A549 (cell line): ENCODE measurements around the gene SNRPN. TPM values are rescaled to one million over a fixed set of nuclear protein-coding genes. Genes with fewer than 3 reads are reported as not detected.

Experiments used
- ATAC-seq, 2 experiments: fragments of 200-7000 bp in 1 of 2; fragments of >200 bp in 1 of 2; cut with Nextera tagmentation in 1 of 2; cut with Tn5 transposase in 1 of 2; 3 replicates each; pipeline versions ENCODE4 v1.8.0 to v1.9.1; 2018 to 2020; ENCODE audit warnings: mild to moderate bottlenecking in 1 of 2, moderate library complexity in 1 of 2
- CTCF ChIA-PET: fragments of 300-600 bp; sonication (Branson Sonifier 250); formaldehyde crosslinking; extraction: SDS; loops from one replicate; lab custom pipeline; 2021; ENCODE audit warnings: antibody characterized with exemption, inconsistent platforms; lab: Yijun Ruan, JAX
- POLR2A ChIA-PET: fragments of 350-600 bp; formaldehyde crosslinking; extraction: SDS; loops from one replicate; lab custom pipeline; 2021; ENCODE audit warnings: antibody characterized with exemption, inconsistent platforms; lab: Yijun Ruan, JAX
- DNase-seq, 2 experiments: peaks; one replicate each; pipeline versions ENCODE4 v3.0.0 to v3.0.0-alpha.2; 2011 to 2016; ENCODE audit warnings: low read depth in 1 of 2, low spot score in 1 of 2
- FAIRE-seq: peaks from 2 replicates; lab custom pipeline; 2011; peaks lifted over from hg19 to GRCh38; lab: Jason Lieb, UNC
- H3K27ac ChIP-seq, 2 experiments: fragments of >200 bp; sonication (Bioruptor Twin); formaldehyde crosslinking; 3 replicates each; pipeline ENCODE4 v1.5.1; 2016 to 2017
- H3K4me1 ChIP-seq: fragments of >200 bp; sonication (Bioruptor Twin); formaldehyde crosslinking; 3 replicates; pipeline ENCODE4 v1.6.1; 2016
- H3K4me2 ChIP-seq: fragments of >200 bp; sonication (Bioruptor Twin); formaldehyde crosslinking; 3 replicates; pipeline ENCODE4 v1.6.1; 2016
- H3K4me3 ChIP-seq: fragments of >200 bp; sonication (Bioruptor Twin); formaldehyde crosslinking; 3 replicates; pipeline ENCODE4 v1.5.1; 2016
- H3K9me3 ChIP-seq: fragments of >200 bp; sonication (Bioruptor Twin); formaldehyde crosslinking; 3 replicates; pipeline ENCODE4 v1.6.1; 2016
- BHLHE40 ChIP-seq: IDR thresholded peaks from 2 replicates; pipeline ENCODE4 v1.6.1; 2012; ENCODE audit warnings: low read depth, low read length, inconsistent platforms
- CBX2 ChIP-seq: fragments of 200-600 bp; sonication (generic); IDR thresholded peaks from 2 replicates; pipeline ENCODE4 v1.6.1; 2016; ENCODE audit warnings: low read depth, mild to moderate bottlenecking, borderline replicate concordance
- CEBPB ChIP-seq, 2 experiments: fragments of >200 bp in 1 of 2; sonication (Bioruptor Twin) in 1 of 2; formaldehyde crosslinking in 1 of 2; IDR thresholded peaks; 2 replicates each; pipeline ENCODE4 v1.6.1; 2012 to 2016
- CHD2 ChIP-seq: fragments of 150-350 bp; IDR thresholded peaks from 2 replicates; pipeline ENCODE4 v1.6.1; 2014; ENCODE audit warnings: low read length; ENCODE audit not compliant: partially characterized antibody
- CTCF ChIP-seq: fragments of >200 bp; sonication (Bioruptor Twin); formaldehyde crosslinking; IDR thresholded peaks from 3 replicates; pipeline ENCODE4 v1.5.1; 2016
- EHF ChIP-seq: fragments of 250-450 bp; sonication (Bioruptor Pico); IDR thresholded peaks from 2 replicates; pipeline ENCODE4 v1.5.0; 2020; ENCODE audit warnings: mild to moderate bottlenecking
- ESRRA ChIP-seq: fragments of 150-350 bp; IDR thresholded peaks from 2 replicates; pipeline ENCODE4 v1.6.1; 2014; ENCODE audit warnings: mild to moderate bottlenecking, low read length, borderline replicate concordance
- FOSB ChIP-seq: fragments of 250-450 bp; sonication (Bioruptor Pico); IDR thresholded peaks from 2 replicates; pipeline ENCODE4 v1.5.0; 2020; ENCODE audit warnings: mild to moderate bottlenecking, moderate library complexity
- FOSL2 ChIP-seq, 2 experiments: fragments of 450-650 bp in 1 of 2; fragments of >200 bp in 1 of 2; sonication (Bioruptor Twin) in 1 of 2; formaldehyde crosslinking; IDR thresholded peaks; 2 replicates each; pipeline versions ENCODE4 v1.5.0 to v1.6.1; 2016 to 2020; ENCODE audit warnings: mild to moderate bottlenecking in 1 of 2, moderate library complexity in 1 of 2
- GATA3 ChIP-seq: IDR thresholded peaks from 2 replicates; pipeline ENCODE4 v1.6.1; 2012; ENCODE audit warnings: borderline replicate concordance
- HES2 ChIP-seq: fragments of >200 bp; sonication (Bioruptor Twin); formaldehyde crosslinking; IDR thresholded peaks from 2 replicates; pipeline ENCODE4 v1.6.1; 2016
- HOXA7 ChIP-seq: fragments of 250-450 bp; sonication (Bioruptor Pico); IDR thresholded peaks from 2 replicates; pipeline ENCODE4 v1.5.0; 2020; ENCODE audit warnings: mild to moderate bottlenecking, moderate library complexity
- HOXB5 ChIP-seq: fragments of 250-450 bp; sonication (Bioruptor Pico); IDR thresholded peaks from 2 replicates; pipeline ENCODE4 v1.5.0; 2020; ENCODE audit warnings: mild to moderate bottlenecking, moderate library complexity
- MAX ChIP-seq: IDR thresholded peaks from 2 replicates; pipeline ENCODE4 v1.6.1; 2012
- MYC ChIP-seq: IDR thresholded peaks from 2 replicates; pipeline ENCODE4 v1.6.1; 2012; ENCODE audit warnings: mild to moderate bottlenecking, inconsistent platforms, low read length, improper control_type of control experiment, borderline replicate concordance
- NPAS2 ChIP-seq: fragments of 250-450 bp; sonication (Bioruptor Pico); IDR thresholded peaks from 2 replicates; pipeline ENCODE4 v1.8.0; 2022; ENCODE audit warnings: mild to moderate bottlenecking, moderate library complexity, borderline replicate concordance
- PHF8 ChIP-seq: fragments of 200-600 bp; sonication (generic); IDR thresholded peaks from 2 replicates; pipeline ENCODE4 v1.6.1; 2016; ENCODE audit warnings: low read depth, mild to moderate bottlenecking, antibody characterized with exemption, moderate library complexity, borderline replicate concordance
- POLR2A ChIP-seq: IDR thresholded peaks from 2 replicates; pipeline ENCODE4 v1.6.1; 2012; ENCODE audit warnings: mild to moderate bottlenecking, low read length
- RFX5 ChIP-seq: fragments of 450-650 bp; IDR thresholded peaks from 2 replicates; pipeline ENCODE4 v1.7.1; 2014; ENCODE audit warnings: antibody characterized with exemption, mild to moderate bottlenecking, moderate library complexity
- RNF2 ChIP-seq: fragments of 200-600 bp; sonication (generic); IDR thresholded peaks from 2 replicates; pipeline ENCODE4 v1.6.1; 2016; ENCODE audit warnings: low read depth, mild to moderate bottlenecking, antibody characterized with exemption, moderate library complexity, borderline replicate concordance
- SREBF2 ChIP-seq: fragments of 450-650 bp; IDR thresholded peaks from 2 replicates; pipeline ENCODE4 v1.6.1; 2014; ENCODE audit warnings: mild to moderate bottlenecking, moderate library complexity
- TP53 ChIP-seq: fragments of 250-450 bp; sonication (Bioruptor Pico); IDR thresholded peaks from 2 replicates; pipeline ENCODE4 v1.5.0; 2021; ENCODE audit warnings: mild to moderate bottlenecking, moderate library complexity
- ZSCAN20 ChIP-seq: fragments of 250-450 bp; sonication (Bioruptor Pico); IDR thresholded peaks from 2 replicates; pipeline ENCODE4 v1.8.0; 2022; ENCODE audit warnings: mild to moderate bottlenecking, moderate library complexity
- WGBS: methylation state at CpG from one replicate; pipeline ENCODE4 v1.1.6; 2017; ENCODE audit errors: missing lambda C conversion rate; 5-methylcytosine and 5-hydroxymethylcytosine counted together
- polyA plus RNA-seq, 4 experiments: library from polyadenylated mRNA; depleted of rRNA in 3 of 4; stranded (reverse); fragments of >200 nt; fragmentation: RNase III in 1 of 4; extraction: RNeasy Plus Mini Kit Qiagen cat#74134 plus additional on column Dnase treatment in 1 of 4; gene quantifications; 2 replicates in 3 of 4; 3 replicates in 1 of 4; pipeline ENCODE4 v1.2.3, GENCODE V29; 2011 to 2017
- TF ChIP-seq, protein P1 (sequence below): fragments of 450-650 bp; IDR thresholded peaks from 2 replicates; pipeline ENCODE4 v1.6.1; 2014; ENCODE audit warnings: antibody characterized with exemption
- TF ChIP-seq, protein P2 (sequence below): fragments of 200-600 bp; sonication (generic); IDR thresholded peaks from 2 replicates; pipeline ENCODE4 v1.6.1; 2016; ENCODE audit warnings: antibody characterized with exemption, mild to moderate bottlenecking, moderate library complexity
- TF ChIP-seq, protein P3 (sequence below): IDR thresholded peaks from 2 replicates; pipeline ENCODE4 v1.6.1; 2012

The SNRPN gene
- polyA plus RNA-seq, 2 of the 4 experiments (the other 2 are of a cell fraction) = 124 to 185 TPM

DNA sequence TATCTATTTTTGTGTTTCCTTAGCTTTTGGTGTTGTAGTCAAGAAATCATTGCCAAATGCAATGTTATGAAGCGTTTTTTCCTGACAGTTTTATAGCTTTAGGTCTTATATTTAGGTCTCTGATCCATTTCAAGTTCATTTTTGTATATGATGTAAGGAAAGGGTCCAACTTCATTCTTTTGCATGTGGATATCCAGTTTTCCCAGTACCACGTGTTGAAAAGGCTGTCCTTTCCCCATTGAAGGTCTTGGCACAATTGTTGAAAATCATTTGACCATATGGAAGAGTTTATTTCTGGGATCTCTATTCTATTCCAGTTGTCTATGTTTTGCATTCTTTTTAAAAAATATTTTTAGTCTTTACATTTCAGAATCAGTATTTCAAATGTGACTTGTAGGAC lies 14.6 kb upstream of the SNRPN start:
- ATAC-seq (no peak), DNase-seq (no peak), FAIRE-seq (no peak)
- ChIA-PET CTCF (no interaction called here), POLR2A (no interaction called here)
- WGBS = 0% methylated on average over 2 of the region's 2 CpGs
- TF ChIP-seq FOSL2 (IDR thresholded peaks at IDR 0.05) (no peak), FOSL2 (CRISPR knock-in tag; IDR thresholded peaks at IDR 0.05) (no peak), TP53 (no peak), ZSCAN20 (CRISPR knock-in tag) (no peak), RFX5 (no peak)
- Histone ChIP-seq H3K27ac (no peak overlapping the region), H3K4me3 (no peak overlapping the region), H3K4me1 (no peaks in the 10 kb centered on the region), H3K9me3 (no peaks in the 10 kb centered on the region), H3K4me2 (no peak overlapping the region)

- POLR2A ChIA-PET = no interaction called here
- no peak for TF ChIP-seq MAX
- TF ChIP-seq CTCF = no peak
- no peak for TF ChIP-seq HOXA7 (CRISPR knock-in tag)
- TF ChIP-seq NPAS2 = no peak
- TF ChIP-seq HOXB5 = no peak
- TF ChIP-seq ESRRA = no peak
- TF ChIP-seq BHLHE40 = no peak
- no peak for TF ChIP-seq SREBF2
- WGBS = 0% methylated on average over 1 of the region's 1 CpG
Observed at GRCh38 chr15:24943361-24943760, 11.4 kb upstream of the SNRPN start.

GRCh38 chr15:24944954-24945353 lies 9.8 kb upstream of the SNRPN start:
- 0% methylated on average over 1 of the region's 1 CpG for WGBS
- Histone ChIP-seq H3K4me3 (no peak overlapping the region), H3K4me1 (no peaks in the 10 kb centered on the region), H3K27ac (no peak overlapping the region), H3K4me2 (no peak overlapping the region), H3K9me3 (no peaks in the 10 kb centered on the region)
- TF ChIP-seq MYC (no peak), GATA3 (no peak), FOSL2 (IDR thresholded peaks at IDR 0.05) (no peak), FOSL2 (CRISPR knock-in tag; IDR thresholded peaks at IDR 0.05) (no peak), CHD2 (no peak), CEBPB (IDR thresholded peaks at IDR 0.05) (no peak), CBX2 (no peak), RNF2 (no peak), EHF (CRISPR knock-in tag) (no peak), TP53 (no peak), FOSB (CRISPR knock-in tag) (no peak), POLR2A (no peak), PHF8 (no peak), HES2 (no peak)
- TF ChIP-seq, protein P1, sequence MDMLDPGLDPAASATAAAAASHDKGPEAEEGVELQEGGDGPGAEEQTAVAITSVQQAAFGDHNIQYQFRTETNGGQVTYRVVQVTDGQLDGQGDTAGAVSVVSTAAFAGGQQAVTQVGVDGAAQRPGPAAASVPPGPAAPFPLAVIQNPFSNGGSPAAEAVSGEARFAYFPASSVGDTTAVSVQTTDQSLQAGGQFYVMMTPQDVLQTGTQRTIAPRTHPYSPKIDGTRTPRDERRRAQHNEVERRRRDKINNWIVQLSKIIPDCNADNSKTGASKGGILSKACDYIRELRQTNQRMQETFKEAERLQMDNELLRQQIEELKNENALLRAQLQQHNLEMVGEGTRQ = no peak
- TF ChIP-seq, protein P2, sequence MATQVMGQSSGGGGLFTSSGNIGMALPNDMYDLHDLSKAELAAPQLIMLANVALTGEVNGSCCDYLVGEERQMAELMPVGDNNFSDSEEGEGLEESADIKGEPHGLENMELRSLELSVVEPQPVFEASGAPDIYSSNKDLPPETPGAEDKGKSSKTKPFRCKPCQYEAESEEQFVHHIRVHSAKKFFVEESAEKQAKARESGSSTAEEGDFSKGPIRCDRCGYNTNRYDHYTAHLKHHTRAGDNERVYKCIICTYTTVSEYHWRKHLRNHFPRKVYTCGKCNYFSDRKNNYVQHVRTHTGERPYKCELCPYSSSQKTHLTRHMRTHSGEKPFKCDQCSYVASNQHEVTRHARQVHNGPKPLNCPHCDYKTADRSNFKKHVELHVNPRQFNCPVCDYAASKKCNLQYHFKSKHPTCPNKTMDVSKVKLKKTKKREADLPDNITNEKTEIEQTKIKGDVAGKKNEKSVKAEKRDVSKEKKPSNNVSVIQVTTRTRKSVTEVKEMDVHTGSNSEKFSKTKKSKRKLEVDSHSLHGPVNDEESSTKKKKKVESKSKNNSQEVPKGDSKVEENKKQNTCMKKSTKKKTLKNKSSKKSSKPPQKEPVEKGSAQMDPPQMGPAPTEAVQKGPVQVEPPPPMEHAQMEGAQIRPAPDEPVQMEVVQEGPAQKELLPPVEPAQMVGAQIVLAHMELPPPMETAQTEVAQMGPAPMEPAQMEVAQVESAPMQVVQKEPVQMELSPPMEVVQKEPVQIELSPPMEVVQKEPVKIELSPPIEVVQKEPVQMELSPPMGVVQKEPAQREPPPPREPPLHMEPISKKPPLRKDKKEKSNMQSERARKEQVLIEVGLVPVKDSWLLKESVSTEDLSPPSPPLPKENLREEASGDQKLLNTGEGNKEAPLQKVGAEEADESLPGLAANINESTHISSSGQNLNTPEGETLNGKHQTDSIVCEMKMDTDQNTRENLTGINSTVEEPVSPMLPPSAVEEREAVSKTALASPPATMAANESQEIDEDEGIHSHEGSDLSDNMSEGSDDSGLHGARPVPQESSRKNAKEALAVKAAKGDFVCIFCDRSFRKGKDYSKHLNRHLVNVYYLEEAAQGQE = no peak
- TF ChIP-seq, protein P3, sequence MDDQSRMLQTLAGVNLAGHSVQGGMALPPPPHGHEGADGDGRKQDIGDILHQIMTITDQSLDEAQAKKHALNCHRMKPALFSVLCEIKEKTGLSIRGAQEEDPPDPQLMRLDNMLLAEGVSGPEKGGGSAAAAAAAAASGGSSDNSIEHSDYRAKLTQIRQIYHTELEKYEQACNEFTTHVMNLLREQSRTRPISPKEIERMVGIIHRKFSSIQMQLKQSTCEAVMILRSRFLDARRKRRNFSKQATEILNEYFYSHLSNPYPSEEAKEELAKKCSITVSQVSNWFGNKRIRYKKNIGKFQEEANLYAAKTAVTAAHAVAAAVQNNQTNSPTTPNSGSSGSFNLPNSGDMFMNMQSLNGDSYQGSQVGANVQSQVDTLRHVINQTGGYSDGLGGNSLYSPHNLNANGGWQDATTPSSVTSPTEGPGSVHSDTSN = no peak
- ChIA-PET POLR2A (no interaction called here), CTCF (no interaction called here)
- FAIRE-seq (no peak), ATAC-seq (no peak), DNase-seq (no peak)

More at GRCh38 chr15:24943361-24943760, 11.4 kb upstream of the SNRPN start:
- FAIRE-seq (no peak), ATAC-seq (no peak), DNase-seq (no peak)
- Histone ChIP-seq H3K4me3 (no peak overlapping the region), H3K27ac (no peak overlapping the region), H3K4me1 (no peaks in the 10 kb centered on the region), H3K4me2 (no peak overlapping the region), H3K9me3 (no peaks in the 10 kb centered on the region)
- CTCF ChIA-PET = interaction anchor here (0.6 kb wide), 1 partner anchor 1752 kb away, joined by 4 read pairs; no protein-coding TSS in a partner anchor
